T-helper 17 cell (primary cell): ENCODE measurements around the gene BCL2L2. TPM values are rescaled to one million over a fixed set of nuclear protein-coding genes. Genes with fewer than 3 reads are reported as not detected.

Experiments used
- ATAC-seq: fragments of 150-1000 bp; cut with Tn5 transposase; 2 replicates; pipeline ENCODE4 v1.10.0; 2021; ENCODE audit warnings: mild to moderate bottlenecking, moderate library complexity
- DNase-seq, 3 donors: peaks; one replicate each; pipeline versions ENCODE4 v3.0.0 to v3.0.0-alpha.2; 2020 to 2021
- H3K9me3 ChIP-seq: one replicate; pipeline ENCODE4 v1.7.0; 2013; ENCODE audit warnings: low read length, mild to moderate bottlenecking; ENCODE audit not compliant: control insufficient read depth, poor library complexity, severe bottlenecking
- H3K27ac Mint-ChIP-seq: one replicate; pipeline ENCODE4 v1.8.0; 2022; ENCODE audit warnings: mild to moderate bottlenecking, moderate library complexity, mixed read lengths
- H3K27me3 Mint-ChIP-seq: one replicate; pipeline ENCODE4 v1.8.0; 2022; ENCODE audit warnings: mixed read lengths
- H3K36me3 Mint-ChIP-seq: one replicate; pipeline ENCODE4 v1.8.0; 2022; ENCODE audit warnings: low read depth, mixed read lengths
- H3K4me1 Mint-ChIP-seq: one replicate; pipeline ENCODE4 v1.8.0; 2022; ENCODE audit warnings: mild to moderate bottlenecking, mixed read lengths
- H3K4me3 Mint-ChIP-seq: one replicate; pipeline ENCODE4 v1.8.0; 2022; ENCODE audit warnings: mild to moderate bottlenecking, moderate library complexity, mixed read lengths
- total RNA-seq, 4 donors: library from RNA in 2 of 4; stranded (reverse) in 2 of 4; gene quantifications; one replicate each; pipeline ENCODE4 v1.2.3 and lab custom pipeline; 2022 to 2026

Gene BCL2L2
- total RNA-seq, 2 donors from 2014 or later, result 3.5 to 5.0 TPM

DNA sequence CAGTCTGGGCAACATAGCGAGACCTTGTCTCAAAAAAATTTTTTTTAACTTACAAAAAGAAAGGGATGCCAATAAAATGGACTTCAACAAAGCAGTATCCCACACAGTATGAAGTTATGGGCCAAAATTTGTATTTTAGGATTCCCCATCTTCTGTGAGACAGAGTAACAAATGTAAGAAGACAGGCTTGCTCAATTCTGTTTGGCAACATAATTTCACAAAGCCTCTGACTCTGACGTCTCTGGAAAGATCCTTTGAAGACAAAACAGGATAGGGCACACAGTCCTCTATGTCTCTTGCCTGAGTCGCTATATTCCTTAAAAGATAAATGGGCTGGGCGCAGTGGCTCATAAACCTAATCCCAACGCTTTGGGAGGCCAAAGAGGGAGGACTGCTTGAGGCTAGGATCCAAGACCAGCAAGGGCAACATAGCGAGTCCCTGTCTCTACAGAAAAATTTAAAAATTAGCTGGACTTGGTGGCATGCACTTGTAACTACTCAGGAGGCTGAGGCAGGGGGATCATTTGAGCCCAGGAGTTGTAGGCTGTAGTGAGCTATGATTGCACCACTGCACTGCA, 19.6 kb upstream of the BCL2L2 start:
- H3K4me3 Mint-ChIP-seq, result peak overlapping the region; percentile 96
- H3K27me3 Mint-ChIP-seq, result no peaks in the 10 kb centered on the region
- peak overlapping the region; percentile 91 for H3K27ac Mint-ChIP-seq
- no peaks in the 10 kb centered on the region for H3K36me3 Mint-ChIP-seq
- ATAC-seq (no peak), DNase-seq (no peak)
- peaks cover 17% of the 10 kb centered on the region for H3K4me1 Mint-ChIP-seq
- no peaks in the 10 kb centered on the region for H3K9me3 ChIP-seq

DNA sequence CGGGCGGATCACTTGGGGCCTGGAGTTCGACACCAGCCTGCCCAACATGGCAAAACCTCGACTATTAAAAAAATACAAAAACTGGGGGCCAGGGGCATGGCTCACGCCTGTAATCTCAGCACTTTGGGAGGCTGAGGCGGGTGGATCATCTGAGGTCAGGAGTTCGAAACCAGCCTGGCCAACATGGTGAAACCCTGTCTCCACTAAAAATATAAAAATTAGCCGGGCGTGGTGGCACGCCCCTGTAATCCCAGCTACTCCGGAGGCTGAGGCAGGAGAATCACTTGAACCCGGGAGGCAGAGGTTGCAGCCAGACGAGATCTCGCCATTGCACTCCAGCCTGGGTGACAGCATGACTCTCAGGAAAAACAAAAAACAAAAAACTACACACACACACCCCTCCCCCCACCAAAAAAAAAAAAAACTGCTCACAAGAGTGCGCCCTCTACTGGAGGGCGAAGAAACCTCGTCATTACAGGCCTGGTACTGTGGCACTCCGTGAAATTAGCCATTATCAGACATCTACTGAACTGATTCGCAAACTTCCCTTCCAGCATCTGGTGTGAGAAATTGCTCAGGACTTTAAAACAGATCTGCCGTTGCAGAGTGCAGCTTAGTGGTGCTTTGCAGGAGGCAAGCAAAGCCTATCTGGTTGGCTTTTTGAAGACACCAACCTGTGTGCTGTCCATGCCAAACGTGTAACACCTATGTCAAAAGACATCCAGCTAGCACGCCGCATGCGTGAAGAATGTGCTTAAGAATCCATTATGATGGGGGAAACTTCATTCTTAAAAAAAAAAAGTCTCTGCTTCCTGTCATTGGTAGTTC, 11.7 kb upstream of the BCL2L2 start:
- no peaks in the 10 kb centered on the region for H3K27me3 Mint-ChIP-seq
- H3K9me3 ChIP-seq, result no peaks in the 10 kb centered on the region
- peak; percentile 27 to 41 (median 35) for DNase-seq
- no peak overlapping the region for H3K4me3 Mint-ChIP-seq
- peak overlapping the region; percentile 88 for H3K27ac Mint-ChIP-seq
- peak; percentile 90 for ATAC-seq
- H3K36me3 Mint-ChIP-seq, result no peaks in the 10 kb centered on the region
- peaks cover 12% of the 10 kb centered on the region for H3K4me1 Mint-ChIP-seq

DNA sequence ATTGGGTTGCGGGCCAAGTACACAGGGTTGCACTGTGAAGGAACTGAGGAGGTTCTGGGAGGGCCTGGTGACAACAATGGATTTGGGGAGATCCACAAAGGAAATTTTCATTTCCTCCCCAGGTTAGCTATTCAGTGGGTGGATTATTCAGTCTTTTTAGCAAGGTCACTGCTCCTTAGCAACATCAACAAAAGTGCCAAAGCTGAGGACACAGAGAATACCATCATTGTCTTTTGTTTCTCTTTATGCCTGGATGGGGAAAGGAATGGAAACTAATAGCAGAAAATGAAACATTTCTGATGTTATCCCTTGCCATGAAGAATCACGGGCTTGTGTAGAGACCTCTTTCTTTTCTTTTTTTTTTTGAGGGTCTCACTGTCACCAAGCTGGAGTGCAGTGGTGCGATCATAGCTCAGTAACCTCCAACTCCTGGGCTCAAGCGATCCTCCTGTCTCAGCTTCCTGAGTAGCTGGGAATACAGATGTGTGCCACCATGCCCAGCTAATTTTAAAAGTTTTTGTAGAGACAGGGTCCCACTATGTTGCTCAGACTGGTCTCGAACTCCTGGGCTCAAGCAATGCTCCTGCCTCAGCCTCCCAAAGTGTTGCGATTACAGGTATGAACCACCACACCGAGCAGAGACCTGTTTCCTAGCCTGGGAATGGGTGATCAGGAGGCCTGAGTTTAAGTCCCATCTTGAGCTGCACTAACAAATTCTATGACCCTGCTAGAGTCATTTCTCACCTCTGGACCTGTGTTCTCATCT, 10.4 kb upstream of the BCL2L2 start:
- Mint-ChIP-seq H3K4me1 (peaks cover 20% of the 10 kb centered on the region), H3K27me3 (no peaks in the 10 kb centered on the region), H3K27ac (peak overlapping the region; percentile 63), H3K36me3 (no peaks in the 10 kb centered on the region), H3K4me3 (no peak overlapping the region)
- DNase-seq, result no peak
- no peaks in the 10 kb centered on the region for H3K9me3 ChIP-seq
- no peak for ATAC-seq

DNA sequence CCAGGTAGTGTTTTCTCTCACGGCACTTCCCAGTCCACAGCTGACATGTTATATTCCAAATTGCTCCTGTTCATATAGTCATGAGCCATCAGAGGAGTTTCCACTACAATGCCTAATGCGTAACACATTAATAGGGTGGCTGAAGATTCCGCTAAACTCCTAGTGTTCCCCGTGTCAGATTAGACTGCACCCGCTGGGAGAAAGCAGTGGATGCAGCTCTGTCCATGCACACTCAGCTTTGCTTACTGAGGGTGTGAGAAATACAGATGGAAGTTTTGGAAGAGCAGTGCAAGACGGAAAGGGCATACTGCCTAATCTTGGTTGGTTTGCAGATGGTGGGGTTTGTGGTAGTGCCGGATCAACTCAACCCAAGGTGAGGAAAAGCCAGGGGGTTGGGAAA, 9.5 kb upstream of the BCL2L2 start:
- no peak overlapping the region for H3K4me3 Mint-ChIP-seq
- no peaks in the 10 kb centered on the region for H3K36me3 Mint-ChIP-seq
- DNase-seq, result no peak
- no peak for ATAC-seq
- H3K9me3 ChIP-seq, result no peaks in the 10 kb centered on the region
- H3K27me3 Mint-ChIP-seq, result no peaks in the 10 kb centered on the region
- H3K4me1 Mint-ChIP-seq, result peaks cover 22% of the 10 kb centered on the region
- no peak overlapping the region for H3K27ac Mint-ChIP-seq

DNA sequence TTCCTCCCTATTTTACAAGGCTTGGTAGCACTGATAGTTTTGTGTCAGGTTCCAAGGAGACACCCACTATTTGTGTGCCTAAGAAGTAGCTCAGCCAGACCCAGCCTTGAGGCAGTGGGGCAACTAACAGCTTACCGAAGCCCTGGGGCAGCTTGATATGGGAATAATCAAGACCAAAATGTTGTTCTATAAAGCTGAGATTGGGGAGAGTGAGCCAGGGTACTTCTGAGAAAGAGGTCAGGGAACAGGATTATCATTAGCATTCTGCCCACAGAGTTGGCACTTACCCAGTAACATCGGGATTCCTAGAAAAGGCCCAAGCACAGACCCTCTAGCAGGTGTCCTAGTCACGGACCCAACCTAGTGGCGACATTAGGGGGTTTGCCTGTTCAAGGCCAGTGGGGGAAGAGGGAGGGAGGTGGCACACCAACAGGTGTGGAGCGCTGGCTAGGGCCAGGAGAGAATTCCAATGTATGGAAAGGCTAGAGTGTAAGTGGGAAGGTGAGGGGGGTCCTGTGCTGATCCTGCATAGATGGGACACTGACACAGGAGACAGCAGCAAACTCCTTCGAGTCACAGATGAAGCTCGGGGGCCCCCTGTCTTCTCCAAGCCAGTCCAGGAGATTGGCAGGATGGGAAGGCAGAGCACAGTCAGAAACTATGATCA, 8.9 kb upstream of the BCL2L2 start:
- no peaks in the 10 kb centered on the region for H3K36me3 Mint-ChIP-seq
- DNase-seq, result no peak
- no peak overlapping the region for H3K27ac Mint-ChIP-seq
- no peak overlapping the region for H3K4me3 Mint-ChIP-seq
- no peak for ATAC-seq
- H3K9me3 ChIP-seq, result no peaks in the 10 kb centered on the region
- peaks cover 25% of the 10 kb centered on the region for H3K4me1 Mint-ChIP-seq
- no peaks in the 10 kb centered on the region for H3K27me3 Mint-ChIP-seq

DNA sequence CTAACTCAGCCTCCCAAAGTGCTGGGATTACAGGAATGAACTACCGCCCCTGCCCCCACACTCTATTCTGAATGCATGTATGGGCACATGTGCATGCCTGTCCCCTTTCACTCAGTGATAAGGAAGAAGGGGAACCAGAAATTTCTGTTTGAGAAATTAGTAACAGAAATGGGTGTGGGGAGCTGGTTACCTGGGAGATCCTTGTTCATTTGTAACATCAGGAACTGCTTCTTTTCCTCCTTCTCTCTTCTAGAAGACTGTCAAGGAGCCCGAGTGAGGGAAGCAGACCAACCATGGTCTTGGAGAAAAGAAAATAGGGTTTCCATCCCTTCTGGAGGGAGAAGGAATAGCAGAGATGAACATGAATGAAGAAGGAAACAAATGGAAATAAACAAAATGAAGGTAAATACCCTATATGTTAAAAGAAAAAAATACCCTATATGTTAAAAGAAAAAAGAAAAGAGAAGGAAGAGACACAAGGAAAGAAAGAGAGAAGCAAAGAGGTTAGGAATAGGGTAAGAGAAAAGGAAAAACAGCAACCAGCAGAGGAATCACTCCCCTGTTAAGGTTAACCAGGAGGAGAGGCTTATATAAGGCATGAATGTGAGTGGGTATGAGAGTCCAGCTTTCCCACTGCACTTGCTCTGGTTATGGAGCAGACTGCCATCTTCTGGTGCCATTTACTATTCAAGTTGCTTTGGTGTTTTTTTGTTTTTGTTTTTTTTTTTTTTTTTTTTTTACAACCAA, 7.2 kb upstream of the BCL2L2 start:
- peaks cover 27% of the 10 kb centered on the region for H3K4me1 Mint-ChIP-seq
- no peaks in the 10 kb centered on the region for H3K36me3 Mint-ChIP-seq
- no peak for DNase-seq
- no peaks in the 10 kb centered on the region for H3K9me3 ChIP-seq
- H3K4me3 Mint-ChIP-seq, result no peak overlapping the region
- no peak for ATAC-seq
- no peaks in the 10 kb centered on the region for H3K27me3 Mint-ChIP-seq
- H3K27ac Mint-ChIP-seq, result peak overlapping the region; percentile 96

- no peak for ATAC-seq
- Mint-ChIP-seq H3K27ac (peak overlapping the region; percentile 96), H3K27me3 (peaks cover 5% of the 10 kb centered on the region), H3K36me3 (no peaks in the 10 kb centered on the region), H3K4me3 (peak overlapping the region; percentile 99), H3K4me1 (peaks cover 26% of the 10 kb centered on the region)
- no peak for DNase-seq
- H3K9me3 ChIP-seq, result no peaks in the 10 kb centered on the region
These were observed 6.5 kb upstream of the BCL2L2 start for GRCh38 chr14:23299986-23300686.

DNA sequence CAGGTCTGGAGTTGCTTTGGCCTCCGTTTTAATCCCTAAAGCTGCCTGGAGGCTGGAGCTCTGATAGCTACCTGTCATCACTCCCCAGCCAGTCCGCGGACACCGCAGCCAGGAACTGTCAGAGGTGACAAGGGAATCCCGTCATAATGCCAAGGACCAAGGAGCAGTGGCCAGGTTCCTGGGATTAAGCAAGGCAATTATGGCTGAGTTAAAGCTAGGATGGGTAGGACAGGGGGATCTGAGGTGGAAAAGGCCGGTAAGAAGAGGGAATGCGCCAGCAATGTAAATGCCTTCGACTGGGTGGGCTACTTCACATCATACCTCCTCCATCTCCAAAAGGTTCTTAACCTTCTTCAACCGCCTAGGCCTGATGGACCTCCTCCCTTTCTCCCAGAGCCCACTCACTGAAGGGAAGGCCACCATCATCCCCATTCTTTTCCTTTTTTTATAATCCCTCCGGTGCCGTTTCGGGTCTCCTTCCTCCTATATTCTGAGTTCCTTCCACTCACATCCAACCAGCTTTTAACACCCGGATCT, 5.9 kb upstream of the BCL2L2 start:
- no peaks in the 10 kb centered on the region for H3K36me3 Mint-ChIP-seq
- peaks cover 9% of the 10 kb centered on the region for H3K27me3 Mint-ChIP-seq
- DNase-seq (no peak), ATAC-seq (no peak)
- peak overlapping the region; percentile 99 for H3K4me3 Mint-ChIP-seq
- peak overlapping the region; percentile 96 for H3K27ac Mint-ChIP-seq
- H3K4me1 Mint-ChIP-seq, result peaks cover 23% of the 10 kb centered on the region
- H3K9me3 ChIP-seq, result no peaks in the 10 kb centered on the region

- peaks cover 23% of the 10 kb centered on the region for H3K4me1 Mint-ChIP-seq
- H3K27ac Mint-ChIP-seq, result peak overlapping the region; percentile 96
- no peaks in the 10 kb centered on the region for H3K36me3 Mint-ChIP-seq
- peaks cover 15% of the 10 kb centered on the region for H3K27me3 Mint-ChIP-seq
- H3K4me3 Mint-ChIP-seq, result peak overlapping the region; percentile 99
- DNase-seq (peak; percentile 96 to 98 (median 97)), ATAC-seq (peak; percentile 77)
- H3K9me3 ChIP-seq, result no peaks in the 10 kb centered on the region
These were observed 5.2 kb upstream of the BCL2L2 start for GRCh38 chr14:23301288-23301968.

DNA sequence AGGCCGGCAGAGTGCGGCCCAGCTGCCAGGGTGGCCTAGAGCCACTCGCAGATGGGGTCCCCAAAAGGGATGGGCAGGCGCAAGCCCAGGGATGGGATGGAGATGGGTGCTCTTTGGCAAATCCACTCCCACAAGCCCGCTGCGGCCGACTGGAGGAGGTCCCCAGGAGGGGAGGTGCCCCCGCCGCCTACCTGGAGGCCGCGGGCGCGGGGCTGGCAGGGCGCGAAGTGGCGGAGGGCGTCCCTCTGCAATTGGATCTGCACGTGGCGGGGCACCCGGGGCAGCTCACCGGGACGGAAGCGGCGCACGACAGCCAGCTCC, 4.7 kb upstream of the BCL2L2 start:
- ATAC-seq (peak; percentile 25), DNase-seq (peak in 2 of 3 donors; percentile 49 to 57)
- Mint-ChIP-seq H3K27me3 (peaks cover 15% of the 10 kb centered on the region), H3K27ac (peak overlapping the region; percentile 96), H3K4me1 (peaks cover 23% of the 10 kb centered on the region), H3K4me3 (peak overlapping the region; percentile 99), H3K36me3 (no peaks in the 10 kb centered on the region)
- H3K9me3 ChIP-seq, result no peaks in the 10 kb centered on the region

GRCh38 chr14:23302290-23303225, 4.1 kb upstream of the BCL2L2 start, which contains the start of gene PPP1R3E:
Gene PPP1R3E (minus strand): TSS chr14:23302859. CDS start chr14:23302576, 283 bp downstream.
- ATAC-seq (peak; percentile 57), DNase-seq (peak; percentile 78 to 84 (median 84))
- peak within 1 kb of the TSS; percentile 96 for H3K27ac Mint-ChIP-seq
- peaks cover 21% of the 10 kb centered on the region for H3K27me3 Mint-ChIP-seq
- H3K9me3 ChIP-seq, result no peaks in the 10 kb centered on the region
- H3K4me3 Mint-ChIP-seq, result peak within 1 kb of the TSS; percentile 99
- no peaks in the 10 kb centered on the region for H3K36me3 Mint-ChIP-seq
- H3K4me1 Mint-ChIP-seq, result peaks cover 27% of the 10 kb centered on the region
